H1 (cell line): ENCODE results near the gene NT5DC3.

ENCODE experiments used
- CTCF ChIP-seq, 3 experiments: IDR thresholded peaks; 1 replicate in 2 of 3; 2 replicates in 1 of 3; pipeline versions ENCODE4 v1.5.1 to v1.6.1; 2011; ENCODE audit warnings: low read length in 3 of 3, mild to moderate bottlenecking in 3 of 3, inconsistent platforms in 2 of 3, low read depth in 1 of 3, moderate library complexity in 1 of 3; ENCODE audit not compliant: insufficient read depth in 1 of 3; ENCODE audit errors: control extremely low read depth in 1 of 3
- EP300 ChIP-seq, 2 experiments: IDR thresholded peaks; 1 replicate in 1 of 2; 2 replicates in 1 of 2; pipeline ENCODE4 v1.6.1; 2011 to 2012; ENCODE audit warnings: low read depth in 2 of 2, low read length in 2 of 2, mild to moderate bottlenecking in 2 of 2, borderline replicate concordance in 1 of 2, inconsistent platforms in 1 of 2, moderate library complexity in 1 of 2
- EZH2 ChIP-seq: fragments of 200-600 bp; sonication (generic); IDR thresholded peaks from 2 replicates; pipeline ENCODE4 v1.7.1; 2012; ENCODE audit warnings: low read depth, mild to moderate bottlenecking, moderate library complexity, low read length, inconsistent platforms; ENCODE audit not compliant: severe bottlenecking
- POLR2A ChIP-seq, 2 experiments: IDR thresholded peaks; 1 replicate in 1 of 2; 2 replicates in 1 of 2; pipeline ENCODE4 v1.6.1; 2011; ENCODE audit warnings: low read depth in 2 of 2, low read length in 2 of 2, mild to moderate bottlenecking in 2 of 2; ENCODE audit errors: control extremely low read depth in 1 of 2
- POLR2AphosphoS5 ChIP-seq: IDR thresholded peaks from 2 replicates; pipeline ENCODE4 v1.6.1; 2011; ENCODE audit warnings: low read depth, low read length
- SIN3A ChIP-seq, 2 experiments: IDR thresholded peaks in 1 of 2; conservative IDR thresholded peaks in 1 of 2; 2 replicates each; pipeline ENCODE4 v1.6.1; 2011 to 2012; ENCODE audit warnings: low read length in 2 of 2, improper control_type of control experiment in 1 of 2, low read depth in 1 of 2, mild to moderate bottlenecking in 1 of 2
- SP1 ChIP-seq: IDR thresholded peaks from 2 replicates; pipeline ENCODE4 v1.6.1; 2011; ENCODE audit warnings: low read depth, low read length
- TAF1 ChIP-seq: IDR thresholded peaks from 2 replicates; pipeline ENCODE4 v1.6.1; 2011; ENCODE audit warnings: mild to moderate bottlenecking, low read depth, low read length
- YY1 ChIP-seq: IDR thresholded peaks from 2 replicates; pipeline ENCODE4 v1.6.1; 2011; ENCODE audit warnings: low read depth, mild to moderate bottlenecking, low read length

GRCh38 chr12:103877288-103877687, 36.3 kb upstream of the NT5DC3 start:
- TF ChIP-seq EZH2, result no peak
- TF ChIP-seq EP300 (IDR thresholded peaks at IDR 0.05; ENCODE audit: borderline replicate concordance in 1 of 2, low read depth in 2 of 2, low read length in 2 of 2), result no peak
- TF ChIP-seq POLR2AphosphoS5, result no peak
- no peak for TF ChIP-seq CTCF (IDR thresholded peaks at IDR 0.05; ENCODE audit: control extremely low read depth in 1 of 3, insufficient read depth in 1 of 3, low read depth in 1 of 3, low read length in 3 of 3)
- no peak for TF ChIP-seq SP1
- TF ChIP-seq SIN3A (conservative IDR thresholded peaks at IDR 0.05 in 1 of 2, IDR thresholded peaks at IDR 0.05 in 1 of 2; ENCODE audit: low read depth in 1 of 2, low read length in 2 of 2), result no peak
- no peak for TF ChIP-seq TAF1
- TF ChIP-seq YY1, result no peak
- no peak for TF ChIP-seq POLR2A (IDR thresholded peaks at IDR 0.05; ENCODE audit: control extremely low read depth in 1 of 2, low read depth in 2 of 2, low read length in 2 of 2)
